GM21576 (cell line): ENCODE results near the gene SLC22A23.

Experiments
- ATAC-seq: cut with Tn5 transposase; IDR thresholded peaks from one replicate; pipeline ENCODE4 v1.9.1; 2021; ENCODE audit warnings: mild to moderate bottlenecking, moderate library complexity; ENCODE audit not compliant: unreplicated experiment

The SLC22A23 gene

GRCh38 chr6:3276174-3277167, 180.4 kb downstream of the SLC22A23 start:
- no peak for ATAC-seq

- ATAC-seq: no peak
Observed at GRCh38 chr6:3273707-3274521, 182.9 kb downstream of the SLC22A23 start.

GRCh38 chr6:3272911-3273547, 183.8 kb downstream of the SLC22A23 start:
- no peak for ATAC-seq

GRCh38 chr6:3271756-3272155, 185.1 kb downstream of the SLC22A23 start:
- no peak for ATAC-seq

- ATAC-seq: no peak
Observed at GRCh38 chr6:3270258-3270657, 186.6 kb downstream of the SLC22A23 start.

GRCh38 chr6:3269281-3269975, 187.4 kb downstream of the SLC22A23 start:
- no peak for ATAC-seq

GRCh38 chr6:3268680-3269079, 188.2 kb downstream of the SLC22A23 start:
- no peak for ATAC-seq

GRCh38 chr6:3267162-3267561, 189.7 kb downstream of the SLC22A23 start:
- no peak for ATAC-seq

- ATAC-seq: no peak
Observed at GRCh38 chr6:3266170-3266569, 190.7 kb downstream of the SLC22A23 start.

- ATAC-seq: no peak
Observed at GRCh38 chr6:3265671-3266070, 191.2 kb downstream of the SLC22A23 start.

GRCh38 chr6:3264356-3264755, 192.5 kb downstream of the SLC22A23 start:
- no peak for ATAC-seq

GRCh38 chr6:3263096-3263495, 193.8 kb downstream of the SLC22A23 start:
- ATAC-seq: no peak

GRCh38 chr6:3261921-3262320, 194.9 kb downstream of the SLC22A23 start:
- ATAC-seq: no peak

GRCh38 chr6:3261518-3261820, 195.4 kb downstream of the SLC22A23 start:
- no peak for ATAC-seq

- ATAC-seq: no peak
Observed at GRCh38 chr6:3260772-3261517, 195.9 kb downstream of the SLC22A23 start.

- ATAC-seq: no peak
Observed at GRCh38 chr6:3260296-3260695, 196.6 kb downstream of the SLC22A23 start.

- peak; percentile 26 for ATAC-seq
Observed at GRCh38 chr6:3259491-3259958, 197.3 kb downstream of the SLC22A23 start.

- ATAC-seq: peak; percentile 78
Observed at GRCh38 chr6:3258720-3259490, 197.9 kb downstream of the SLC22A23 start, which contains the start of gene PSMG4. Gene PSMG4 (plus strand): TSS chr6:3258947. CDS start chr6:3259023, 76 bp downstream.

- ATAC-seq: no peak
Observed at GRCh38 chr6:3258201-3258600, 198.6 kb downstream of the SLC22A23 start.
